ENCODE data around the gene CILP. TPM values are rescaled to one million over a fixed set of nuclear protein-coding genes. Genes with fewer than 3 reads are reported as not detected.
"Not testable (repeated sequence)": the region's sequence is repeated elsewhere in the genome, so short reads cannot be mapped to it uniquely, and the experiment has no call there.

Gene CILP
- total RNA-seq, 1 experiment from 2014 or later: not detected

- Histone ChIP-seq H3K4me3 (no peak overlapping the region), H3K36me3 (no peaks in the 10 kb centered on the region), H3K4me1 (replicated peaks) (no peaks in the 10 kb centered on the region), H3K27me3 (replicated peaks) (0 out of 2 replicates have a peak, but pooled peaks cover 3% of the 10 kb centered on the region), H3K9me3 (replicated peaks) (no peaks in the 10 kb centered on the region), H3K27ac (no peak overlapping the region)
- no peak for DNase-seq (ENCODE audit: low read depth in 1 of 2, low spot score in 2 of 2)
These were observed 16.3 kb downstream of the CILP start for GRCh38 chr15:65194826-65195547.

- H3K27me3 ChIP-seq (replicated peaks): no peaks in the 10 kb centered on the region
- H3K4me3 ChIP-seq: no peak overlapping the region
- H3K4me1 ChIP-seq (replicated peaks): no peaks in the 10 kb centered on the region
- no peaks in the 10 kb centered on the region for H3K36me3 ChIP-seq
- H3K9me3 ChIP-seq (replicated peaks): no peaks in the 10 kb centered on the region
- no peak overlapping the region for H3K27ac ChIP-seq
- DNase-seq (ENCODE audit: low read depth in 1 of 2, low spot score in 2 of 2): no peak
These were observed 19.3 kb downstream of the CILP start for GRCh38 chr15:65192016-65192415.

GRCh38 chr15:65189102-65189740 lies 22.1 kb downstream of the CILP start:
- H3K27ac ChIP-seq: no peak overlapping the region
- H3K36me3 ChIP-seq: peaks cover 4% of the 10 kb centered on the region; the same call in 1 of the 2 replicates
- H3K9me3 ChIP-seq (replicated peaks): no peaks in the 10 kb centered on the region
- peak in 1 of 2 experiments; percentile 47 for DNase-seq (ENCODE audit: low read depth in 1 of 2, low spot score in 2 of 2)
- H3K4me1 ChIP-seq (replicated peaks): peaks cover 4% of the 10 kb centered on the region; the same call in 1 of the 2 replicates
- no peaks in the 10 kb centered on the region for H3K27me3 ChIP-seq (replicated peaks)
- no peak overlapping the region for H3K4me3 ChIP-seq

GRCh38 chr15:65188472-65188871 lies 22.8 kb downstream of the CILP start:
- H3K9me3 ChIP-seq (replicated peaks); H3K4me1 ChIP-seq (replicated peaks); H3K27ac ChIP-seq; H3K27me3 ChIP-seq (replicated peaks); H3K4me3 ChIP-seq; H3K36me3 ChIP-seq; DNase-seq (ENCODE audit: low read depth in 1 of 2, low spot score in 2 of 2): not testable (repeated sequence)

- peaks cover 4% of the 10 kb centered on the region; the same call in 1 of the 2 replicates for H3K4me1 ChIP-seq (replicated peaks)
- peak; percentile 89 to 95 for DNase-seq (ENCODE audit: low read depth in 1 of 2, low spot score in 2 of 2)
- no peaks in the 10 kb centered on the region for H3K9me3 ChIP-seq (replicated peaks)
- H3K27ac ChIP-seq: peak within 1 kb of the TSS; percentile 66
- peaks cover 12% of the 10 kb centered on the region for H3K36me3 ChIP-seq
- H3K27me3 ChIP-seq (replicated peaks): no peaks in the 10 kb centered on the region
- peak within 1 kb of the TSS; percentile 72 for H3K4me3 ChIP-seq
These were observed 26.2 kb downstream of the CILP start, which contains the start of gene CLPX for GRCh38 chr15:65184868-65185717. TSS of gene CLPX (minus strand) at chr15:65185342. CDS start at chr15:65185153, 189 bp downstream.

- Histone ChIP-seq H3K4me1 (replicated peaks) (peaks cover 4% of the 10 kb centered on the region; the same call in 1 of the 2 replicates), H3K27ac (peak overlapping the region; percentile 66), H3K27me3 (replicated peaks) (no peaks in the 10 kb centered on the region), H3K4me3 (peak overlapping the region; percentile 72), H3K36me3 (peaks cover 19% of the 10 kb centered on the region), H3K9me3 (replicated peaks) (no peaks in the 10 kb centered on the region)
- peak; percentile 67 to 72 for DNase-seq (ENCODE audit: low read depth in 1 of 2, low spot score in 2 of 2)
These were observed 26.9 kb downstream of the CILP start for GRCh38 chr15:65184305-65184867.

- peak overlapping the region; percentile 72 for H3K4me3 ChIP-seq
- H3K27ac ChIP-seq: peak overlapping the region; percentile 66
- DNase-seq (ENCODE audit: low read depth in 1 of 2, low spot score in 2 of 2): no peak
- peaks cover 4% of the 10 kb centered on the region; the same call in 1 of the 2 replicates for H3K4me1 ChIP-seq (replicated peaks)
- H3K9me3 ChIP-seq (replicated peaks): no peaks in the 10 kb centered on the region
- no peaks in the 10 kb centered on the region for H3K27me3 ChIP-seq (replicated peaks)
- H3K36me3 ChIP-seq: peaks cover 23% of the 10 kb centered on the region
These were observed 27.5 kb downstream of the CILP start for GRCh38 chr15:65183865-65184159.

- Histone ChIP-seq H3K4me3 (no peak overlapping the region), H3K9me3 (replicated peaks) (no peaks in the 10 kb centered on the region), H3K27ac (no peak overlapping the region), H3K36me3 (peaks cover 32% of the 10 kb centered on the region), H3K27me3 (replicated peaks) (no peaks in the 10 kb centered on the region), H3K4me1 (replicated peaks) (peaks cover 4% of the 10 kb centered on the region; the same call in 1 of the 2 replicates)
- DNase-seq (ENCODE audit: low read depth in 1 of 2, low spot score in 2 of 2): no peak
These were observed 28.7 kb downstream of the CILP start for GRCh38 chr15:65182538-65182937.

GRCh38 chr15:65181582-65182353 lies 29.5 kb downstream of the CILP start:
- not testable (repeated sequence) for DNase-seq (ENCODE audit: low read depth in 1 of 2, low spot score in 2 of 2); H3K4me1 ChIP-seq (replicated peaks)
- peaks cover 40% of the 10 kb centered on the region for H3K36me3 ChIP-seq

GRCh38 chr15:65180167-65180566 lies 31.1 kb downstream of the CILP start:
- H3K36me3 ChIP-seq: peaks cover 51% of the 10 kb centered on the region
- no peaks in the 10 kb centered on the region for H3K27me3 ChIP-seq (replicated peaks)
- H3K4me3 ChIP-seq: no peak overlapping the region
- no peaks in the 10 kb centered on the region for H3K9me3 ChIP-seq (replicated peaks)
- DNase-seq (ENCODE audit: low read depth in 1 of 2, low spot score in 2 of 2): no peak
- H3K27ac ChIP-seq: no peak overlapping the region
- H3K4me1 ChIP-seq (replicated peaks): no peaks in the 10 kb centered on the region

More at GRCh38 chr15:65181582-65182353, 29.5 kb downstream of the CILP start:
- not testable (repeated sequence) for H3K9me3 ChIP-seq (replicated peaks); H3K27me3 ChIP-seq (replicated peaks); H3K27ac ChIP-seq; H3K4me3 ChIP-seq

GRCh38 chr15:65177901-65178300 lies 33.4 kb downstream of the CILP start:
- Histone ChIP-seq H3K9me3 (replicated peaks) (no peaks in the 10 kb centered on the region), H3K4me1 (replicated peaks) (no peaks in the 10 kb centered on the region), H3K27me3 (replicated peaks) (no peaks in the 10 kb centered on the region), H3K27ac (no peak overlapping the region), H3K4me3 (no peak overlapping the region), H3K36me3 (peaks cover 59% of the 10 kb centered on the region)
- no peak for DNase-seq (ENCODE audit: low read depth in 1 of 2, low spot score in 2 of 2)

- H3K36me3 ChIP-seq: peaks cover 61% of the 10 kb centered on the region
- DNase-seq (ENCODE audit: low read depth in 1 of 2, low spot score in 2 of 2): no peak
These were observed 35.2 kb downstream of the CILP start for GRCh38 chr15:65176056-65176455.

GRCh38 chr15:65175511-65175910 lies 35.8 kb downstream of the CILP start:
- H3K4me3 ChIP-seq: no peak overlapping the region
- H3K27me3 ChIP-seq (replicated peaks): no peaks in the 10 kb centered on the region
- no peaks in the 10 kb centered on the region for H3K4me1 ChIP-seq (replicated peaks)
- DNase-seq (ENCODE audit: low read depth in 1 of 2, low spot score in 2 of 2): no peak
- no peak overlapping the region for H3K27ac ChIP-seq
- peaks cover 67% of the 10 kb centered on the region for H3K36me3 ChIP-seq
- H3K9me3 ChIP-seq (replicated peaks): no peaks in the 10 kb centered on the region

More at GRCh38 chr15:65176056-65176455, 35.2 kb downstream of the CILP start:
- H3K27ac ChIP-seq: no peak overlapping the region
- H3K4me1 ChIP-seq (replicated peaks): no peaks in the 10 kb centered on the region
- no peaks in the 10 kb centered on the region for H3K9me3 ChIP-seq (replicated peaks)
- no peaks in the 10 kb centered on the region for H3K27me3 ChIP-seq (replicated peaks)
- H3K4me3 ChIP-seq: no peak overlapping the region

Measured in SJSA1 (cell line).